PFSK-1 (cell line): Measurements from ENCODE around the gene GALNT10.

Experiments
- FOXP2 ChIP-seq: optimal IDR thresholded peaks from 2 replicates; pipeline ENCODE3; 2011; ENCODE audit warnings: borderline replicate concordance, control low read depth, inconsistent platforms; ENCODE audit not compliant: insufficient read depth; ENCODE audit errors: extremely low read length, extremely low read depth
- POLR2AphosphoS5 ChIP-seq: IDR thresholded peaks from 2 replicates; pipeline ENCODE4 v1.6.1; 2012; ENCODE audit warnings: low read depth, mild to moderate bottlenecking, control low read depth, low read length, moderate library complexity
- SIN3A ChIP-seq: IDR thresholded peaks from 2 replicates; pipeline ENCODE4 v1.6.1; 2012; ENCODE audit warnings: mild to moderate bottlenecking, low read length, moderate library complexity, borderline replicate concordance; ENCODE audit not compliant: insufficient read depth
- TAF1 ChIP-seq: IDR thresholded peaks from 2 replicates; pipeline ENCODE4 v1.6.1; 2012; ENCODE audit warnings: low read length, control low read depth, borderline replicate concordance; ENCODE audit not compliant: insufficient read depth
- TF ChIP-seq, protein P1 (sequence below), 2 experiments: IDR thresholded peaks; 2 replicates each; pipeline versions ENCODE4 v1.6.1 to v1.8.0; 2011 to 2012; ENCODE audit warnings: low read depth in 2 of 2, low read length in 2 of 2, control low read depth in 1 of 2, inconsistent platforms in 1 of 2, mild to moderate bottlenecking in 1 of 2, moderate library complexity in 1 of 2; ENCODE audit not compliant: insufficient read depth in 1 of 2

GALNT10 gene

DNA sequence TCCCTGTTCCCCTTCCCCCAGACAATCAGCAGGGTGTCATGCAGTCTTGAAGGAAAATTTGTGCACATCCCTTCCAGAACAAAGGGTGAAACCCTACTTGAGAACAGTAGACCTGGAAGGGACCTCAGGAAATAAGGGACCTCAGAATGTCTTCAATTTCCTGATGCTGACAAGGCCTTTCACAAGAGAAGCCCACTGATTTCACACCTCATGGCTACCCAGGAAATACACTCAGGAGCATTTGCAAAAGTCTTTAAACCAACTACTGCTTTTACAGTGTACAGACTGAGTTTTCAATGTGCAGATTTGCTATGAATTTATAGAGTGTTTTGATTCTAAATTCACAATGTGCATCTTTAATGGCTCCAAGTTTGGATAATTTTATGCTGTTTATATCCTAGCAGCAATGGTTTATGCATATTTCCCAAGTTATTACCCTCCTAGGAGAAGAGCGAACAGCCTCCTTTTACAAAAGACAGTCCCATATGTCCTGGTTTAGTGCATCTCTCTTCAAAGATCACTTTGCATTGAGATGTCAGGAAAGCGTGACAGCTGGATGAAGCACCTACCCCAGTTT, 74.8 kb downstream of the GALNT10 start:
- TF ChIP-seq FOXP2: no peak
- no peak for TF ChIP-seq POLR2AphosphoS5
- TF ChIP-seq, protein P1, sequence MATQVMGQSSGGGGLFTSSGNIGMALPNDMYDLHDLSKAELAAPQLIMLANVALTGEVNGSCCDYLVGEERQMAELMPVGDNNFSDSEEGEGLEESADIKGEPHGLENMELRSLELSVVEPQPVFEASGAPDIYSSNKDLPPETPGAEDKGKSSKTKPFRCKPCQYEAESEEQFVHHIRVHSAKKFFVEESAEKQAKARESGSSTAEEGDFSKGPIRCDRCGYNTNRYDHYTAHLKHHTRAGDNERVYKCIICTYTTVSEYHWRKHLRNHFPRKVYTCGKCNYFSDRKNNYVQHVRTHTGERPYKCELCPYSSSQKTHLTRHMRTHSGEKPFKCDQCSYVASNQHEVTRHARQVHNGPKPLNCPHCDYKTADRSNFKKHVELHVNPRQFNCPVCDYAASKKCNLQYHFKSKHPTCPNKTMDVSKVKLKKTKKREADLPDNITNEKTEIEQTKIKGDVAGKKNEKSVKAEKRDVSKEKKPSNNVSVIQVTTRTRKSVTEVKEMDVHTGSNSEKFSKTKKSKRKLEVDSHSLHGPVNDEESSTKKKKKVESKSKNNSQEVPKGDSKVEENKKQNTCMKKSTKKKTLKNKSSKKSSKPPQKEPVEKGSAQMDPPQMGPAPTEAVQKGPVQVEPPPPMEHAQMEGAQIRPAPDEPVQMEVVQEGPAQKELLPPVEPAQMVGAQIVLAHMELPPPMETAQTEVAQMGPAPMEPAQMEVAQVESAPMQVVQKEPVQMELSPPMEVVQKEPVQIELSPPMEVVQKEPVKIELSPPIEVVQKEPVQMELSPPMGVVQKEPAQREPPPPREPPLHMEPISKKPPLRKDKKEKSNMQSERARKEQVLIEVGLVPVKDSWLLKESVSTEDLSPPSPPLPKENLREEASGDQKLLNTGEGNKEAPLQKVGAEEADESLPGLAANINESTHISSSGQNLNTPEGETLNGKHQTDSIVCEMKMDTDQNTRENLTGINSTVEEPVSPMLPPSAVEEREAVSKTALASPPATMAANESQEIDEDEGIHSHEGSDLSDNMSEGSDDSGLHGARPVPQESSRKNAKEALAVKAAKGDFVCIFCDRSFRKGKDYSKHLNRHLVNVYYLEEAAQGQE (IDR thresholded peaks at IDR 0.05; ENCODE audit: insufficient read depth in 1 of 2, low read depth in 2 of 2, low read length in 2 of 2): no peak
- no peak for TF ChIP-seq TAF1
- no peak for TF ChIP-seq SIN3A

DNA sequence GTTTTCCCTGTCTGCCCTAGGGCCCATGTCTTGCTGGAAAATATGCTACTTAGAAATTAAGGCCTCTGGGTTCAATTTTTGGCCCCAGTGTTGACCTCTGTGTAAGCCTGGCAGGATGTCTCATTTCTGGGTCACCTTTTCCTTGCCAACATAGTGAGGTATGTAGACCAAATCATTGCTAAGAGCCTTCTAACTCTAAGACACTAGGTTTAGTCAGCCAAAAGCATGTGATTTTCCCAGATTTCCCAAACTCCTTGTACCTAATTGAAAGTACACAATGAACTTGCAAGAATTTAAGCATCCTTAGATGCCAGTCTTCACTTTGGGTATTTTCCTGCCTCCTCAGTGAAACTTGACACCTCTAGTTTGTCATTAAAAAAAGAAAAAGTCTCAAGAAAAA, 77.0 kb downstream of the GALNT10 start:
- TF ChIP-seq POLR2AphosphoS5: no peak
- no peak for TF ChIP-seq TAF1
- no peak for TF ChIP-seq SIN3A
- TF ChIP-seq, protein P1 (IDR thresholded peaks at IDR 0.05; ENCODE audit: insufficient read depth in 1 of 2, low read depth in 2 of 2, low read length in 2 of 2): no peak
- no peak for TF ChIP-seq FOXP2

DNA sequence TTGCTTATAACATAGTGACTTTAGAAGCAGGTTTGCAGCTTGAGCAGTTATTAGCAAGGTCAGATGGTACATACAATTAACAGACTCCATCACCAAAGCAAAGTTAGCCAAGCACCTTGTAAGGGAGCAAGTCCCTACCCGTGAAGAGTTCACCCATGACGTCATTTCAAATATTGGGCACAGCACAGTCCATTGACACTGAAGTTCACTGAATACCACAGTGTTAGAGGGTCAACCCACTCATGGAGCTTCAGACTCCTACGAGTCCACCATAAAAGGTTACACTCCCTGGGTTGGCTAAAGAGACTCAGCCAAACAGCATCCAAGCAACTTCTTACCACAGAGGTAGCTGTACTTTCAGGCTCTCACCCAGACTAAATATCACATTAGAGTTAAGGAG, 77.5 kb downstream of the GALNT10 start:
- TF ChIP-seq SIN3A: no peak
- no peak for TF ChIP-seq FOXP2
- TF ChIP-seq, protein P1 (IDR thresholded peaks at IDR 0.05; ENCODE audit: insufficient read depth in 1 of 2, low read depth in 2 of 2, low read length in 2 of 2): no peak
- TF ChIP-seq POLR2AphosphoS5: no peak
- TF ChIP-seq TAF1: no peak

DNA sequence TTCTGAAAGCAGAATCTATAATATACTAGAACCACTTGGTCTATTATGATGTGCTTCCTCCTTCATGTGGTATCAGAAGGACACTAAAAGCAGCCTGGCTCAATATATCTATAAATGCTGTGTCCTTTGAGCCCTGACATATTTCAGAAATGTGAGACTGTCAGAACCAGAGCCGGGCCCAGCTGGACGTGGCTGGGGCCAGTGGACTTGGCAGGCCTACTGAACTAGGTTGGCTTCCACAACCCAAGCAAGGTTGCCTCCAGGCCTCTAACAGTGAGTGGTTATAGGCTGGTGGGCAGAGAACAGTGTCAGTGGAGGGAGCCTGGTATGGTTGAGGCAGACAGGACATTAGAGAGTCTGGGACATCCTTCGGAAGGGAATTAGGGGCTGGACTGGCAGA, 78.9 kb downstream of the GALNT10 start:
- no peak for TF ChIP-seq FOXP2
- TF ChIP-seq SIN3A: no peak
- no peak for TF ChIP-seq POLR2AphosphoS5
- no peak for TF ChIP-seq TAF1

DNA sequence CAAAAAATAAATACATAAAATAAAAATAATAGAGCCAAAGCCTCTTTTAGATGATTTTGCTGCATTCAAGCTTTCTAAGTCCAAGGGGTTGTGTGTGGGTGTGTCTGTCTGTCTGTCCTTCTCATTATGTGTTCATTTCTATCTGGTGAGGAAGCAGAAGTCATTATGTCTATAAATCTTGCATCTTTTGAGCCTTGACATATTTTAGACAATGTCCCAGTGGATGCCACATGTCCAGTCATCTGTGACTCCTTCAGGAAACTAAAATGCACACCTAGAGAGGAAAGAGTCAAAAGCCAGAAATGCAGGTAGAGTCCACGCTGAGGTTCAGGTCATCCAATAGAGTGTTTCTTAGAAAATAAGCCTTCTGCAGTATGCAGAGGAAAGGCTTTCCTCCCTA, 80.9 kb downstream of the GALNT10 start:
- TF ChIP-seq SIN3A: no peak
- no peak for TF ChIP-seq FOXP2
- TF ChIP-seq, protein P1 (IDR thresholded peaks at IDR 0.05; ENCODE audit: insufficient read depth in 1 of 2, low read depth in 2 of 2, low read length in 2 of 2): no peak
- no peak for TF ChIP-seq TAF1
